Ramos (cell line): ENCODE measurements around the gene TNFRSF19.
"Not testable (repeated sequence)": the region's sequence is repeated elsewhere in the genome, so short reads cannot be mapped to it uniquely, and the experiment has no call there.

Experiments used
- in situ Hi-C: fragments of 300-500 bp; cut with MboI; formaldehyde crosslinking; loops from one replicate; pipeline ENCODE4 v1.14.3; 2022; ENCODE audit warnings: low sequenced_read_pairs; ENCODE audit not compliant: unreplicated experiment

The TNFRSF19 gene

GRCh38 chr13:23570099-23570920, at the start of gene TNFRSF19:
TNFRSF19 (plus strand) TSS chr13:23570412; CDS start chr13:23590184, 19,772 bp downstream.
- in situ Hi-C loops = no loop called here

GRCh38 chr13:23529926-23530325, 40.3 kb upstream of the TNFRSF19 start:
- in situ Hi-C loops = not testable (repeated sequence)

GRCh38 chr13:23531446-23531845, 38.8 kb upstream of the TNFRSF19 start:
- in situ Hi-C loops = no loop called here

GRCh38 chr13:23534090-23534489, 36.1 kb upstream of the TNFRSF19 start:
- in situ Hi-C loops = no loop called here

- in situ Hi-C loops = no loop called here
Measured at GRCh38 chr13:23541221-23541824, 28.9 kb upstream of the TNFRSF19 start.

GRCh38 chr13:23544668-23545067, 25.5 kb upstream of the TNFRSF19 start:
- in situ Hi-C loops = no loop called here

GRCh38 chr13:23547000-23547590, 23.1 kb upstream of the TNFRSF19 start:
- in situ Hi-C loops = no loop called here

- in situ Hi-C loops = no loop called here
Measured at GRCh38 chr13:23549724-23550123, 20.5 kb upstream of the TNFRSF19 start.

- in situ Hi-C loops = no loop called here
Measured at GRCh38 chr13:23550163-23550562, 20.0 kb upstream of the TNFRSF19 start.

- in situ Hi-C loops = no loop called here
Measured at GRCh38 chr13:23551213-23552008, 18.8 kb upstream of the TNFRSF19 start.

- in situ Hi-C loops = no loop called here
Measured at GRCh38 chr13:23552171-23552570, 18.0 kb upstream of the TNFRSF19 start.

- in situ Hi-C loops = no loop called here
Measured at GRCh38 chr13:23552661-23553060, 17.6 kb upstream of the TNFRSF19 start.

GRCh38 chr13:23554000-23554399, 16.2 kb upstream of the TNFRSF19 start:
- in situ Hi-C loops = no loop called here

GRCh38 chr13:23557043-23557442, 13.2 kb upstream of the TNFRSF19 start:
- in situ Hi-C loops = no loop called here

- in situ Hi-C loops = no loop called here
Measured at GRCh38 chr13:23557733-23558132, 12.5 kb upstream of the TNFRSF19 start.

GRCh38 chr13:23558675-23559536, 11.3 kb upstream of the TNFRSF19 start:
- in situ Hi-C loops = no loop called here

- in situ Hi-C loops = no loop called here
Measured at GRCh38 chr13:23560571-23561089, 9.6 kb upstream of the TNFRSF19 start.

- in situ Hi-C loops = no loop called here
Measured at GRCh38 chr13:23561261-23561660, 9.0 kb upstream of the TNFRSF19 start.

GRCh38 chr13:23563085-23563845, 6.9 kb upstream of the TNFRSF19 start:
- in situ Hi-C loops = no loop called here
